Measurements from ENCODE around the gene RHBDL1.

Gene RHBDL1

DNA sequence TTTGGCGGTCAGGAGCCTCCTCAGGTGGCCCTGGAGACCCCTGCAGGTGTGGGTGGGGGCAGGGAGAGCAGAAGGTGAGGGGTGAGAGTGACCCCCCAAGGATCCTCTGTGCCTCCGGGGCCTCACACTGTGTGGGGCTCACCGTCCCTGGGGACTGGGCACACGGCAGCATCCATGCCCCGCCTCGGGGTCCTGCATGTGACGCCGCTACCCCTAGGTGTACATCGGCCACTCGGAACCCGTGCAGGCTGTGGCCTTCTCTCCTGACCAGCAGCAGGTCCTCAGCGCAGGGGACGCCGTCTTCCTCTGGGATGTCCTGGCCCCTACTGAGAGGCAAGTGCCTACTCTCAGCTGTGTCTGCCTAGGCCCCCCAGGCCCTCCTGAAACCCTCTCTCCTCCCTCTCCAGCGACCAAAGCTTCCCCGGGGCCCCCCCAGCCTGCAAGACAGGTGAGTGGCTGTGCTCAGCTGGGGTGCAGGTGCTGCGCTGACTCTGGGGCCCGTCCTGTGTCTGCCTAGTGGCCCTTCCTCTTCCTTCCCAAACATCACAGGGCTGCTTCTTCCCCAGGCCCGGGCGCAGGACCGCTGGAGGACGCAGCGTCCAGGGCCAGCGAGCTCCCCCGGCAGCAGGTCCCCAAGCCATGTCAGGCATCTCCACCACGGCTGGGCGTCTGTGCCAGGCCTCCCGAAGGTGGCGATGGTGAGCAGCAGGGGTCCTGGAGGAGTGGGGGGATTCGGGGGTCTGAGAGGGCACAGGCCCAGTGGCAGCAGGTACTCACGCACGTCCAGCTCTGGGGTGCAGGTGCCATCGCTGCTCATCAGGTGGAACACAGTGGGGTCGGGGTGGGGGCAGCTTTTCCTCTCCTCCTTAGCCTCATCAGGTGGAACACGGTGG is 16.5 kb upstream of the RHBDL1 start:
- DNase-seq, result no peak

- DNase-seq, result no peak
Measured at GRCh38 chr16:659618-660017, 15.9 kb upstream of the RHBDL1 start.

GRCh38 chr16:660132-660458 is 15.4 kb upstream of the RHBDL1 start:
- no peak for DNase-seq

GRCh38 chr16:660459-661183 is 14.8 kb upstream of the RHBDL1 start:
- peak; percentile 68 for DNase-seq

DNA sequence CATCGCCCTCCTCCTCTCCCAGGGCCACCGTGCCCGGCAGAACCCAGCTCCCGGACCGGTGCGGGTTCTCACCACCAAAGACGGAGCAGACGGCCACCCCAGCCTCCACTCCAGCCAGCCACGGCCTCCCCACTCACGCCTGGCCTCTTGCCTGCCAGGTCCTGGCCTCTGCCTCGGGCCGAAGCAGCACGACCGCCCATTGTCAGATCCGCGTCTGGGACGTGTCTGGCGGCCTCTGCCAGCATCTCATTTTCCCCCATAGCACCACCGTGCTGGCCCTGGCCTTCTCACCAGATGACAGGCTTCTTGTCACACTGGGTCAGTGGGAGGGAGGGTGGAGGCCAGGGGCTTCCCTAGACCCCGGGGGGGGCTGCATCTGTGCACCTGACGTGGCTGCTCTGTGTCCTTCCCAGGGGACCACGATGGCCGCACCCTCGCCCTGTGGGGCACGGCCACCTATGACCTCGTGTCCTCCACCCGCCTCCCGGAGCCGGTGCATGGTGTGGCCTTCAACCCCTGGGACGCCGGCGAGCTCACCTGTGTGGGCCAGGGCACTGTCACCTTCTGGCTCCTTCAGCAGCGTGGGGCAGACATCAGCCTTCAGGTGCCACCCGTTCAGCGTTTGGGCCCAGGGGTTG is 14.2 kb upstream of the RHBDL1 start:
- no peak for DNase-seq

DNA sequence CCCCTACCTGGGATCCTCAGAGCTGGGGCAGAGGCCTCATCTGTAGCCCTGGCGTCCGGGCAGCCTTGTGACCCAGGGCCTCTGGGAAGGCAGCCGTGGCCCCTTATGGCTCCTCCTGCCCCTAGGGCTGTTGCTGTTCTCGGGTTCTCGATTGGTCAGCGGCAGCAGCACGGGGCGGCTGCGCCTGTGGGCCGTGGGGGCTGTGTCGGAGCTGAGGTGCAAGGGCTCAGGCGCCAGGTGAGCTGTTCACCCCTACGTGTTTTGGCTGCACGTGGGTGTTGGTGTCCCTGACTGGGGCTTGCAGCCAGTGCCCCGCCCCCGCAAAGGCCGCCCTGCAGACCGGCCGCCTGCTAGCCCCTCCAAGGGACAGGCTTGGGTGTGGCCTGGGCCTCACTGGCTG is 13.4 kb upstream of the RHBDL1 start:
- DNase-seq, result no peak

DNA sequence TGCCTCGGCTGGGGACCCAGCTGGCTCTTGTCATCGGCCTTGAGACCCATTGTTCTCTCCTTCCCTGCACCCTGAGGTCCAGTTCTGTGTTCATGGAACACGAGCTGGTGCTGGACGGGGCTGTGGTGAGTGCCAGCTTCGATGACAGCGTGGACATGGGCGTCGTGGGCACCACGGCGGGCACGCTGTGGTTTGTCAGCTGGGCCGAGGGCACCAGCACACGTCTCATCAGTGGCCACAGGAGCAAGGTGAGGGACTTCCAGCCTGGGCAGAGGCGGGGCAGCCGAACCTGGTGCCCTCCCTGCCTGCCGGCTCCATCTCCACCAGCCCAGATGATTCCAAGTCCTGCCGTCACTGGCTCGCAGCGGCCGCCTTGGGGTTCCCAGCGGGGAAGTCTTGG is 12.9 kb upstream of the RHBDL1 start:
- no peak for DNase-seq

DNA sequence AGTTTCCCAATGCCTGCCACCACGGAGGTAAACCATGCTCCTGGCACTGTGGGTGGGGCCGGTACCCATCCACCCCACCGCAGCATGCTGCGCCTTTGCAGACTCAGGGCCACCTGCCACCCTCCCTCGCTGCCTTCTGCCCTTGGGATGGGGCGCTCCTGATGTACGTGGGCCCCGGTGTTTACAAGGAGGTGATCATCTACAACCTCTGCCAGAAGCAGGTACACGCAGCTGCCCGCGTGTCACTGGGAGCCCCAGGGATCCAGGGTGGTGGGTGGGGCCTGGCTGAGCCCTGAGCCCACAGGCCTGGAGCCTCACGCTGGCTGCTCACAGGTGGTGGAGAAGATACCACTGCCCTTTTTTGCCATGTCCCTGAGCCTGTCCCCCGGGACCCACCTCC is 8.9 kb upstream of the RHBDL1 start:
- DNase-seq, result no peak

- DNase-seq, result no peak
Measured at GRCh38 chr16:667113-667779, 8.2 kb upstream of the RHBDL1 start.

- peak; percentile 94 for DNase-seq
Measured at GRCh38 chr16:667780-668518, 7.5 kb upstream of the RHBDL1 start, which contains the start of gene RHOT2. RHOT2 (plus strand) TSS chr16:668132; CDS start chr16:668200, 68 bp downstream.

DNA sequence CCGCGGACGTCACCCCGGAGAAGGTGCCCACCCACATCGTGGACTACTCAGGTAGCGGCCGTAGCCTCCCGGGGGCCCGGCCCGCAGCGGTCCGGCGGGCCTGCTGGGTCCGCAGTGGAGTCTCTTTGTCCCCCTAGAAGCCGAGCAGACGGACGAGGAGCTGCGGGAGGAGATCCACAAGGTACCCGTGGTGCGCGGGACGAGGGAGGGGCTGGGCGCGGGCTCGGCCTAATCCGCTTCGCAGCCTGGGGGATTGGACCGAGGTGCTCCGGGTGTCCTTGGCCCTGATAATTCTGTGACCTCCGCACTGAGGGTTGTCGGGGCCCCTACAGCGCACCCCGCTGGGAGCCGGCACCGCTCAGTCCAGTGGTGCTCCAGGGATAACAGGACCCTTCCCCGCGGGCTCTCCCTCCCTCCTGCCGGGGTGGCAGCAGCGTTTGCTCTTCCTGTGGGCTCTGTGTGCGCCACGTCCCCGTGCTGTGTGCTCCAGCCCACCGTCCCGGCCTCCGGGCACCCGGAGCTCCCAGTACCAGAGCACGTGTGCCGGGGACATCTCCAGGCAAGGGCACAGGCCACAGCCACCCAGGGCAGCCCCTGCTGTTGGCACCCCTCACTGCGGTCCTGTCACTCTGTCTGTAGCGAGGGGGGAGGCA is 6.8 kb upstream of the RHBDL1 start:
- no peak for DNase-seq

DNA sequence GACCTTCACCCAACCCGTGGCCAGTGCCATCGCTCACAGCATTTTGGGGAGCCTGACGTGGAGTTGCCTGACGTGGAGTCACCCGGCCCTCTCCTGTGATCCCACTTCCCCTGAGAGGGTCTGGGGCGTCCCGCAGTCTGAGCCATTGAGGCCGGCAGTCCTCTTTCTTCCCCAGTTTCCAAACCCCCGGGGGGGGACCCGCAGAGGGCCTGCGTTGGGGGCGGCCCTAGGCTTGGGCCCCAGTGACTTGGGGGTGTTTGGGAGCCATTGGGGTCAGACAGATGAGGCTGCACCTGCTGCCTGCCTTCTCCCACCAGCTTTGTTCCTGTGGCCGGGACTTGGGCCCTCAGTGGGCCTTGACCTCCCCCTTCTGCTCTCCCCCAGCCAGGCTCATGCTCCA is 5.8 kb upstream of the RHBDL1 start:
- no peak for DNase-seq

GRCh38 chr16:670485-671352 is 4.8 kb upstream of the RHBDL1 start:
- DNase-seq, result no peak

GRCh38 chr16:671353-672131 is 3.9 kb upstream of the RHBDL1 start:
- DNase-seq, result no peak

GRCh38 chr16:672371-672770 is 3.1 kb upstream of the RHBDL1 start:
- no peak for DNase-seq

GRCh38 chr16:672851-673250 is 2.6 kb upstream of the RHBDL1 start:
- DNase-seq, result no peak

DNA sequence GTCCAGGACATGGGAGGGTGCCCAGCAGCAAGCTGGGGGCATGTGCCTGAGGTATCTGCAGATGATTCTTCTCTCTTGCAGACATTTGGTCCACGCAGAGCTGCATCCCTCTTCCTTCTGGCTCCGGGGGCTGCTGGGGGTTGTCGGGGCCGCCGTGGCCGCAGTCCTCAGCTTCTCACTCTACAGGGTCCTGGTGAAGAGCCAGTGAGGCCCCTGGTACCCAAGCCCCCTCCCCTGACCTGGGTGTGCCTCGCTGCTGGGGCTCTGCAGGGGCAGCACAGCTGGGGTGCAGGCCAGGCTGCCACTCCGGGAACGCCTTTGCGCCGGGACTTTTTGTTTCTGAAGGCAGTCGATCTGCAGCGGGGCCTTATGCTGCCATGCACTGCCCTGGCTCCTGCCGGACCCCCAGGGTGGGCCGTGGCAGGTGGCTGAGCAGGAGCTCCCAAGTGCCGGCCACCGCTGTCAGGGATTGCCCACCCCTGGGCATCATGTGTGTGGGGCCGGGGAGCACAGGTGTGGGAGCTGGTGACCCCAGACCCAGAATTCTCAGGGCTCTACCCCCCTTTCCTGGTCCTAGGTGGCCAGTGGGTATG is 2.0 kb upstream of the RHBDL1 start:
- DNase-seq, result no peak

GRCh38 chr16:674214-674881 is 1.1 kb upstream of the RHBDL1 start:
- no peak for DNase-seq
